Gastroesophageal sphincter (tissue), 3 donors: Measurements from ENCODE around the gene MYH11.

ENCODE experiments used
- CTCF ChIP-seq, 4 experiments: fragments of 200-600 bp in 2 of 4; fragments of 450-650 bp in 2 of 4; sonication (generic) in 1 of 4; IDR thresholded peaks; one replicate each; pipeline ENCODE4 v1.5.1; 2017 to 2019; ENCODE audit warnings: antibody characterized with exemption in 4 of 4, mild to moderate bottlenecking in 2 of 4, moderate library complexity in 2 of 4
- POLR2A ChIP-seq, 2 donors: fragments of 450-650 bp; IDR thresholded peaks; one replicate each; pipeline ENCODE4 v1.6.1; 2017; ENCODE audit warnings: antibody characterized with exemption in 2 of 2, mild to moderate bottlenecking in 2 of 2, moderate library complexity in 1 of 2
- POLR2AphosphoS5 ChIP-seq: sonication (generic); formaldehyde crosslinking; IDR thresholded peaks from one replicate; pipeline ENCODE4 v1.6.1; 2017; ENCODE audit warnings: antibody characterized with exemption

GRCh38 chr16:15654591-15654990 lies 202.2 kb downstream of the MYH11 start:
- TF ChIP-seq CTCF (IDR thresholded peaks at IDR 0.05) (no peak), POLR2A (IDR thresholded peaks at IDR 0.05) (no peak), POLR2AphosphoS5 (no peak)
